Bronchial smooth muscle cell (primary cell): ENCODE measurements around the gene ATP1A4. TPM values are rescaled to one million over a fixed set of nuclear protein-coding genes. Genes with fewer than 3 reads are reported as not detected.

Experiments
- total RNA-seq: library from RNA; depleted of rRNA; stranded (reverse); fragments of >200 nt; gene quantifications from 2 replicates; pipeline ENCODE4 v1.2.1, GENCODE V29; 2014

Gene ATP1A4
- total RNA-seq, result not detected in 2 replicates

DNA sequence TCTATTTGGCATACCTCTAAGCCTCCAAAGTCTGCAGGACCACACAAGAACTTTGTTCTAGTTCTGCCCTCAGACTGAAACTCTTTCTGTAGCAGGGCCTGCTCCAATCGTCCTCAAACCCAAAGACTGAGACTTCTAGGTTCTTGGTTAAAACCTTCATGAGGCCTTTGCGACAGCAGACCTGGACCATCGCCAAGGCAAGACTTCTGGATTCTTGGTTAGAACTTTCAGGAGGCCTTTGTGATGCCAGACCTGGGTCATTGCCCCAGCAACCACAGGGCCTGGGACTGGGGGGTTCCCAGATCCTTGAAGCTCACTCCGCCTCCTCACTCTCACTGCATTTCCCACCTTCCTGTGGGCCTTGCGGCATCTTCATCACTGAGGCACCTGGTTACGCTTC, at the start of gene ATP1A4:
Gene ATP1A4 (plus strand): TSS at position 301 of the 400 bp plus-strand sequence. CDS start 438 bp downstream, outside the sequence.

DNA sequence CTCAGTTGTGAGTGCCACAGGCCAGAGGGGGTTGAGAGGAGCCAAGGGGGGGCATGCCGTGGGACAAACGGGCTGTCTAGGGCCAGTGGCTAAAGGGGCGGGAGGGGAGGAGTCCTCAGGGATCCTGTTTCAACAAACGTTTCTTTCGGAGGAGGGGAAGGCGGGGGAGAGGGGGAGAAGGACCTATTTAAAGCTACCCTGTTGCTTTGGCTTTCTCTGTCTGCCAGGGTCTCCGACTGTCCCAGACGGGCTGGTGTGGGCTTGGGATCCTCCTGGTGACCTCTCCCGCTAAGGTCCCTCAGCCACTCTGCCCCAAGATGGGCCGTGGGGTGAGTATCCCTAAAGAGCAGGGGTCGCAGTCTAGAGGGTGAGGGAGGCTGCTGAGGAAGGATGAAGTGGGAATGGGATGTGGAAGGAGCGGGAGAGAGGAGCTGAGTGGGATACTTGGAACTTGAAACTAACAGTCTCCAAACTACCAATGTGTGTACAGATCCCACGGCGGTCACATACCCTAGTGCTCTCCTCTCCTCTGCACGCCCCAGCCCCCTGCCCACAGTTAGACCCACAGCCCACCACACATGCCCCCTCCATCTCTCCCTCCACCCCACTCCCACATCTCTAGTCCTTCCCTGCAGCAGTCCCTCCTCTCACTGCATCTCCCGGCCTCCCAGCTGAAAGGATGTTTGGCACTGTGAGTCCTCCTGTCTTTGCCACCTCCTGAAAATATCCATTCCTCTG, 35.7 kb upstream of the ATP1A4 start, which contains the start of gene ATP1A2:
Gene ATP1A2 (plus strand): TSS at position 215 of the 738 bp plus-strand sequence. CDS start 103 bp downstream, at position 318.

DNA sequence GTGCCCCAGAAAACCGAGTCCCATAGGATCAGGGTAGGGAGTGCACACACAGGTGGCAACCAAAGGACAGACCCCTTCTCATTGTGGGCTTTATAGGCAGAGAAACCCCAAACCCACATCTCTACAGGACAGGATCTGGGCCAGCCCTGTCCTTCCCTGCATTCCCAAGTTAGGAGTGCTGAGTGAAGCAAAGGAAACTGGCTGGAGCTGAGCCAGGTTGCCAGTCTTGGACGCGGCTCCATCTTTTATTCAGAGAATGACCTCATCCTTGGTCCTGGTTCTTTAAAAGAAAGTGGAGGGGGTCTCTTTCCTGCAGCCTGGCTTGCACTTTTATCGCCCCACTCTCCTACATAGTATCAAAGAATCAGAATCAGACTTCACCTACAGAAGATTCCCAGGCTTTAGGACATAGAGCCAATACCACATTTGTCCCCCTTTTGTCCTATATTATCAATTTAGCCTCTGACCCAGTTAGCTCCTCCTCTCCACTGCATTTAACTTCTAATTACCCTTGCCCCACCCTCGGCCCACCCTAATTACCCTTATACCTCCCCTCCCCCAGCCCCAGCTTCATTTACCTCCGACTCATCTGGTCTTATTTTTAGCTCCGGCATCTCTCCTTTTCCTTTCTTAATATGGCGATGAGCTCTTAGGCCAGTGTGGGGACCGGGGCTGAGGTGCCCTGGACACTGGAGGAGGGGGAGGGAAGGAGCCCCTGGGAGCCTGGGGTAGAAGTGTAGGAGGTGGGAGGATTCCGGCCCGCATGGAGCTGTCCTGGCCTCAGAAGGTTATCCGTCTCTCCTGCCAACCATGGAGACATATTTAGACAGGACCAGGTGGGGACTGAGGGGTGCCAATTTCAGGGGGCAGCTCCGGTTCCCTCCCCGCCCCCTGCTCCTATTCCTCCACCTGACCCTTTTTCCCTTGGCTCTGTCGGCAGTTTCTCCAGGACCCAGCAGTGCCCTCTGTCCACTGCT, 38.5 kb downstream of the ATP1A4 start, which contains the start of gene CASQ1:
Gene CASQ1 (plus strand): TSS at position 927 of the 977 bp plus-strand sequence. CDS start 177 bp downstream, outside the sequence.

DNA sequence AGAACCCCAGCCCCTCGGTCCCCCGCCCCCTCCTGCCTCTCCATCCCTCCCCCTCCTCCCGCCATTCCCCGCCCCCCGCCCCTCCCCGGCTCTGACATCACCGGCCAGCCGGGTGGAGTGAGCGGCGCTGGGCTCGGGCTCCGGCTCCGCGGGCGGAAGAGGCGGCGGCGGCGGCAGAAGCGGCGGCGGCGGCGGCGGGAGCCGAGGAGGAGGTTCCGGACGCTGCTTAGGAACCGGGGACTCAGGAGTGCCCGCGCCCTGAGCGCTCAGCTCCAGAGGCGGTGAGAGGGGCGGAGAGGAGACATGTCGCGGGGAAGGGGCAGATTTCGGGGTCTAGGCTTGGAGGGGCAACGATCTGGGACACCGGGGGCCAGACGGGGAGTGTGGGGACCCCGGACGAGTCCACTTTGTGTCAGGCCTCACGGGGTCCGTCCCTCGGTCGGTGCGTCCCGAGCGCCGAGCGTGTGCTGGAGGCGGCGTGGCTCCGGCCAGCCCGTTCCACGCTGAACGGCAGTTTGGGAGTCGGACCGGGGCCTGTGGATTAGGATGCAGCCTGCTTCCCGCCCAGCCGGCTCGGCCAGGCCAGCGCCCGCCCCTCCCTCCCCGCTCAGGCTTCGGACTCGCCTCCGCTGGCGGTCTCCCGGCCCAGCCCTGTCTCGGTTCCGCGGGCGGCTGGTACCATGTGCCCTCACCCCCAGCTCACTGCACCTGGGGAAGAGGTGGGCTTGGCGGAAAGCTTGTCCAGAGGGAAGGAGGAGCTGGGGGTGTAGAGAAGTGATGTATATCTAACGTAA, 54.0 kb downstream of the ATP1A4 start, which contains the start of gene PEA15:
Gene PEA15 (plus strand): TSS at position 143 of the 794 bp plus-strand sequence. CDS start 6,161 bp downstream, outside the sequence.

Other genes starting within 250 kb of the ATP1A4 start
- 221 and 355 TPM in 2 replicates for gene TAGLN2, start 226.1 kb upstream of the ATP1A4 start, total RNA-seq
- 0.09 TPM in 1 of 2 replicates, not detected in the other for gene IGSF9, start 206.0 kb upstream of the ATP1A4 start, total RNA-seq
- not detected in 2 replicates for gene SLAMF9, start 197.4 kb upstream of the ATP1A4 start, total RNA-seq
- 2.8 and 3.2 TPM in 2 replicates for gene PIGM, start 119.6 kb upstream of the ATP1A4 start, total RNA-seq
- gene KCNJ10, start 81.4 kb upstream of the ATP1A4 start, total RNA-seq, result not detected in 2 replicates
- under 0.01 and 0.09 TPM in 2 replicates for gene KCNJ9, start 70.1 kb upstream of the ATP1A4 start, total RNA-seq
- gene IGSF8, start 53.0 kb upstream of the ATP1A4 start, total RNA-seq, result 12.8 and 15.1 TPM in 2 replicates
- 0.16 and 0.60 TPM in 2 replicates for gene ATP1A2, start 35.8 kb upstream of the ATP1A4 start, total RNA-seq
- not detected in 2 replicates for gene CASQ1, start 39.0 kb downstream of the ATP1A4 start, total RNA-seq
- gene PEA15, start 53.8 kb downstream of the ATP1A4 start, total RNA-seq, result 38.8 and 50.3 TPM in 2 replicates
- 90.5 and 94.0 TPM in 2 replicates for gene DCAF8, start 110.9 kb downstream of the ATP1A4 start, total RNA-seq
- gene PEX19, start 133.5 kb downstream of the ATP1A4 start, total RNA-seq, result 32.0 and 37.8 TPM in 2 replicates
- 286 and 334 TPM in 2 replicates for gene COPA, start 191.6 kb downstream of the ATP1A4 start, total RNA-seq
- gene NCSTN, start 191.8 kb downstream of the ATP1A4 start, total RNA-seq, result 55.2 and 63.5 TPM in 2 replicates
- under 0.01 TPM in 1 of 2 replicates, not detected in the other for gene NHLH1, start 215.5 kb downstream of the ATP1A4 start, total RNA-seq
- gene VANGL2, start 249.0 kb downstream of the ATP1A4 start, total RNA-seq, result under 0.01 TPM in 1 of 2 replicates, not detected in the other